ENCODE data around the gene TEC.

GRCh38 chr4:48290146-48290772 lies 20.6 kb upstream of the TEC start:
- TF ChIP-seq CTCF (conservative IDR thresholded peaks at IDR 0.05; ENCODE audit: low read length) (peak; percentile 89), EZH2phosphoT487 (IDR thresholded peaks at IDR 0.05; ENCODE audit: borderline replicate concordance) (no peak)

All from Loucy (cell line).